Suprapubic skin (tissue), 4 donors: ENCODE results near the gene ARFGAP1. TPM values are rescaled to one million over a fixed set of nuclear protein-coding genes. Genes with fewer than 3 reads are reported as not detected.
A peak's percentile ranks its signal among the peaks of the same experiment; 100 is the strongest.
"Not testable (repeated sequence)": the region's sequence is repeated elsewhere in the genome, so short reads cannot be mapped to it uniquely, and the experiment has no call there.

Experiments used
- DNase-seq, 2 donors: peaks; one replicate each; pipeline ENCODE4 v3.0.0-alpha.2; 2019; ENCODE audit warnings: low spot score in 2 of 2
- H3K27ac ChIP-seq: fragments of 200-600 bp; sonication (generic); one replicate; pipeline ENCODE4 v1.5.1; 2019
- H3K27me3 ChIP-seq: fragments of 200-600 bp; sonication (generic); one replicate; pipeline ENCODE4 v1.5.1; 2019
- H3K36me3 ChIP-seq: fragments of 200-600 bp; sonication (generic); one replicate; pipeline ENCODE4 v1.5.1; 2019
- H3K4me1 ChIP-seq: fragments of 200-600 bp; sonication (generic); one replicate; pipeline ENCODE4 v1.5.1; 2019
- H3K4me3 ChIP-seq: fragments of 200-600 bp; sonication (generic); one replicate; pipeline ENCODE4 v1.5.1; 2019; ENCODE audit warnings: mild to moderate bottlenecking
- H3K9me3 ChIP-seq: fragments of 200-600 bp; sonication (generic); one replicate; pipeline ENCODE4 v1.5.1; 2019
- EP300 ChIP-seq: sonication (generic); formaldehyde crosslinking; IDR thresholded peaks from one replicate; pipeline ENCODE4 v1.6.1; 2017; ENCODE audit warnings: antibody characterized with exemption
- POLR2A ChIP-seq, 2 donors: fragments of 450-650 bp; IDR thresholded peaks; one replicate each; pipeline ENCODE4 v1.6.1; 2017; ENCODE audit warnings: antibody characterized with exemption in 2 of 2, mild to moderate bottlenecking in 2 of 2, moderate library complexity in 2 of 2
- POLR2AphosphoS5 ChIP-seq, 3 donors: sonication (generic); formaldehyde crosslinking; IDR thresholded peaks; one replicate each; pipeline ENCODE4 v1.6.1; 2017; ENCODE audit warnings: antibody characterized with exemption in 3 of 3
- WGBS: methylation state at CpG from one replicate; pipeline ENCODE4 v1.1.5; 2018; 5-methylcytosine and 5-hydroxymethylcytosine counted together
- total RNA-seq, 4 donors: library from RNA; depleted of rRNA; stranded (reverse); fragments of >200 nt; gene quantifications; one replicate each; pipeline ENCODE4 v1.1.0, GENCODE V29; 2016
- TF ChIP-seq, protein P1 (sequence below), 2 donors: fragments of 200-600 bp in 1 of 2; fragments of 450-650 bp in 1 of 2; sonication (generic) in 1 of 2; IDR thresholded peaks; one replicate each; pipeline ENCODE4 v1.5.1; 2016 to 2019; ENCODE audit warnings: antibody characterized with exemption in 2 of 2, mild to moderate bottlenecking in 1 of 2, moderate library complexity in 1 of 2

ARFGAP1 gene
- total RNA-seq, 4 donors from 2014 or later, result 38.6 to 84.9 (median 43.4) TPM

DNA sequence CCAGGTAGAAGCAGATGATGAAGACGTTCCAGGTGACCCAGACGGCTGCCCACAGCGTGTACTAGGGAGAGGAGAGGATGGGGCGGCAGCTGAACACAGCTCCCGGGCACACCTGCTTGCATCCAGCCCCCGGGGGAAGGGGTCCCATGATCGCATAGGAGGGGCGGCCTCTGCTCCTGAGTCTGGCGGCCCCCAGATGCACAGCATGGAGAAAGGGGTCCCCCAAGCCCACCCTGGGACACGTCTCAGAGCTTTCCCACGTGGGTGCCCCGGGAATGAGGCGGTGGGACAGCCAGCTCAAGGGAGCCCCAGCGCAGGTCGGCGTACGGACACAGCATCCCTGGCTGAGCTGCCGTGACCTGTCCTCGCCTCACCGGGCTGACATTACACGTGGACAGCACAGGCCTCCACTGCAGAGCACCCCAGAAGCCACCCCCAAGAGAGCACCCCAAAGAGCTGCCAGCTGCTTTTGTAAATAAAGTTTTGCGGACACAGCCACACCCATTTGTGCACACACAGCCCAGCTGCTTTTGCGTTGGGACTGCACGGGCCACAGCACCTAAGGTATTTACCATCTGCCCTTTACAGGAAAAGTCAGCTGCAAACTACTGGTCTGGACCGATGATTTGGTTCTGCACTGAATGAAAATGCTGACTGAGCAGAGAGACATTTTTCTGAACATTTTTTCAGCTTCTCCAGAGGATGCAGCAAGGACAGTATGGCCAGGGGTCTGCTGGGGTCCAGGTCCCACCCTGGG lies 23.6 kb upstream of the ARFGAP1 start:
- Histone ChIP-seq H3K4me3 (no peak overlapping the region), H3K9me3 (no peaks in the 10 kb centered on the region), H3K27me3 (peaks cover 78% of the 10 kb centered on the region), H3K4me1 (peaks cover 10% of the 10 kb centered on the region), H3K36me3 (no peaks in the 10 kb centered on the region), H3K27ac (no peak overlapping the region)
- no peak for DNase-seq
- TF ChIP-seq EP300, result no peak
- TF ChIP-seq, protein P1, sequence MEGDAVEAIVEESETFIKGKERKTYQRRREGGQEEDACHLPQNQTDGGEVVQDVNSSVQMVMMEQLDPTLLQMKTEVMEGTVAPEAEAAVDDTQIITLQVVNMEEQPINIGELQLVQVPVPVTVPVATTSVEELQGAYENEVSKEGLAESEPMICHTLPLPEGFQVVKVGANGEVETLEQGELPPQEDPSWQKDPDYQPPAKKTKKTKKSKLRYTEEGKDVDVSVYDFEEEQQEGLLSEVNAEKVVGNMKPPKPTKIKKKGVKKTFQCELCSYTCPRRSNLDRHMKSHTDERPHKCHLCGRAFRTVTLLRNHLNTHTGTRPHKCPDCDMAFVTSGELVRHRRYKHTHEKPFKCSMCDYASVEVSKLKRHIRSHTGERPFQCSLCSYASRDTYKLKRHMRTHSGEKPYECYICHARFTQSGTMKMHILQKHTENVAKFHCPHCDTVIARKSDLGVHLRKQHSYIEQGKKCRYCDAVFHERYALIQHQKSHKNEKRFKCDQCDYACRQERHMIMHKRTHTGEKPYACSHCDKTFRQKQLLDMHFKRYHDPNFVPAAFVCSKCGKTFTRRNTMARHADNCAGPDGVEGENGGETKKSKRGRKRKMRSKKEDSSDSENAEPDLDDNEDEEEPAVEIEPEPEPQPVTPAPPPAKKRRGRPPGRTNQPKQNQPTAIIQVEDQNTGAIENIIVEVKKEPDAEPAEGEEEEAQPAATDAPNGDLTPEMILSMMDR (IDR thresholded peaks at IDR 0.05), result no peak
- no peak for TF ChIP-seq POLR2AphosphoS5 (IDR thresholded peaks at IDR 0.05)
- 52% methylated on average over 4 of the region's 25 CpGs for WGBS

DNA sequence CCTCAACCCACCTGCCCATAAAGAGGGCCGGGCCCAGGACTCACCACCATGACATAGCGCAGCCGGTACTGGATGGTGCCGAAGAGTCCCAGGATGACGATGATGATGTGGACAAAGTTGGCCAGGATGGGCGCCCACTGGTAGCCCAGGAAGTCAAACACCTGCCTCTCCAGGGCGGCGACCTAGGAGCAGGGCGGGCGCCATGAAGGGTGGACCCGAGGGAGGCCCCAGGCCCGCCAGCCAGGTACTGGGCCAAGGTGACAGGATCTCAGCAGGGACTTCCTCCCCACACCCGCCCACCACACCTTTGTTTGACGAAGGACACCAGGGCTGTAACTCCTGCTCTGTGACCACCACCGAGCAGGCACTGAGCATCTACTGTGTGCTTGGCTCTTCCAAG lies 22.7 kb upstream of the ARFGAP1 start:
- Histone ChIP-seq H3K27me3 (peaks cover 80% of the 10 kb centered on the region), H3K27ac (no peak overlapping the region), H3K4me1 (peaks cover 18% of the 10 kb centered on the region), H3K4me3 (no peak overlapping the region), H3K36me3 (no peaks in the 10 kb centered on the region), H3K9me3 (no peaks in the 10 kb centered on the region)
- TF ChIP-seq EP300, result no peak
- TF ChIP-seq POLR2AphosphoS5 (IDR thresholded peaks at IDR 0.05), result no peak
- TF ChIP-seq POLR2A (IDR thresholded peaks at IDR 0.05), result no peak
- TF ChIP-seq, protein P1 (IDR thresholded peaks at IDR 0.05), result no peak
- WGBS, result 91% methylated on average over 15 of the region's 15 CpGs
- DNase-seq, result no peak

DNA sequence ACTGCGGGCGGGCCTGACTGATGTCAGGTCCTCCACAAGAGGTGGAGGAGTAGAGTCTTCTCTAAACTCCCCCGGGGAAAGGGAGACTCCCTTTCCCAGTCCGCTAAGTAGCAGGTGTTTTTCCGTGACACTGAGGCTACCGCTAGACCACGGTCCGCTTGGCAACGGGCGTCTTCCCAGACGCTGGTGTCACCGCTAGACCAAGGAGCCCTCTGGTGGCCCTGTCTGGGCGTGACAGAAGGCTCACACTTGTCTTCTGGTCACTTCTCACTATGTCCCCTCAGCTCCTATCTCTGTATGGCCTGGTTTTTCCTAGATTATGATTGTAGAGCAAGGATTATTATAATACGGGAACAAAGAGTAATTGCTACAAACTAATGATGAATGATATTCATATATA lies 21.3 kb upstream of the ARFGAP1 start:
- H3K36me3 ChIP-seq, H3K9me3 ChIP-seq, H3K4me3 ChIP-seq, DNase-seq, H3K27ac ChIP-seq: not testable (repeated sequence)
- Histone ChIP-seq H3K4me1 (peaks cover 23% of the 10 kb centered on the region), H3K27me3 (peaks cover 94% of the 10 kb centered on the region)
- WGBS, result 33% methylated on average over 12 of the region's 14 CpGs

DNA sequence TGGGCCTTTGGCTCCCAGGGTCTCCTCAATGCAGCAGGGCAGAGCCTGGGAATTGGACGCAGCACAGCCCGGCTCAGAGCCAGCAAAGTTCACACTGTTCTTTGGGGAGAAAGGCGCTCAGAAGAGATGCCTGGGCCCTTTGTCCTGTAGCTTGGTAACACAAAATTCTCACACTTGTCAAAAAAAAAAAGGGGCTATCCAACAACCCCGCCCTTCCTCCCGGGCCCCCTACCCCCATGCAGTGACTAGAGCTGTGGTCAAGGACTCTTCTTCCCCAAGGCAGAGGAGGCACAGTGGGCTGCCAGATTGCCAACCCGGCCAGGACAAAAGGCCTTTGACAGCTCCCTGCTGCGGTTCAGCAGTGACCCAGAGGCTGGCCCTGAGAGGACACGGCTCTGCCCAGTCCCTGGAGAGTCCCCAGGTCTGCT lies 20.3 kb upstream of the ARFGAP1 start:
- H3K4me3 ChIP-seq, result no peak overlapping the region
- DNase-seq, result no peak
- no CpG with 5 or more reads among the region's 8 CpGs for WGBS

DNA sequence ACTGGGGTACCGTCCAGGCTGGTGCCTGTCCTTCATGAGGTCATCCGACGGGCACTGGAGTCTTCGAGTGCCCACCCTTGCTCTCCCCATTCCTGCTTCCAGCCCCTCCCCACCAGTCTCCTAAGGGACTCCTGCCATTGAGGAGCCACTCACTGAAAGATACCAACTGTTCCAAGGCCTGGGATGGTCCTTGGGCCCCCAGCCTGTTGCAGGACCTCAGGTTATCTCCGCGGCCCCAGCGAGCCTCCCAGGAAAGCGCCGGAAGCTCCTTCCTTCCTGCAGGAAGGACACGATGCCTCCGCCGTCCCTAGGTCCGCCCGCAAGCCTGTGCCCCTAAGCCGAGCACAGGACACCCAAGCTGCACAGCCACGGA lies 19.6 kb upstream of the ARFGAP1 start:
- peaks cover 88% of the 10 kb centered on the region for H3K27me3 ChIP-seq

More for the DNA sequence above, 20.3 kb upstream of the ARFGAP1 start:
- no peak for TF ChIP-seq POLR2A (IDR thresholded peaks at IDR 0.05)
- no peak for TF ChIP-seq EP300
- TF ChIP-seq, protein P1 (IDR thresholded peaks at IDR 0.05), result no peak
- TF ChIP-seq POLR2AphosphoS5 (IDR thresholded peaks at IDR 0.05), result no peak
- H3K4me1 ChIP-seq, result peaks cover 28% of the 10 kb centered on the region
- no peaks in the 10 kb centered on the region for H3K9me3 ChIP-seq
- peaks cover 92% of the 10 kb centered on the region for H3K27me3 ChIP-seq
- H3K36me3 ChIP-seq, result no peaks in the 10 kb centered on the region
- H3K27ac ChIP-seq, result no peak overlapping the region

More for the DNA sequence above, 19.6 kb upstream of the ARFGAP1 start:
- Histone ChIP-seq H3K36me3 (no peaks in the 10 kb centered on the region), H3K4me1 (peaks cover 28% of the 10 kb centered on the region), H3K27ac (no peak overlapping the region), H3K9me3 (no peaks in the 10 kb centered on the region), H3K4me3 (peak overlapping the region; percentile 47)
- 24% methylated on average over 13 of the region's 16 CpGs for WGBS
- no peak for TF ChIP-seq POLR2AphosphoS5 (IDR thresholded peaks at IDR 0.05)
- TF ChIP-seq POLR2A (IDR thresholded peaks at IDR 0.05), result no peak
- TF ChIP-seq, protein P1 (IDR thresholded peaks at IDR 0.05), result no peak
- no peak for TF ChIP-seq EP300
- no peak for DNase-seq
